Gastrocnemius medialis (tissue), 4 donors: Measurements from ENCODE around the gene KRTAP10-7. TPM values are rescaled to one million over a fixed set of nuclear protein-coding genes. Genes with fewer than 3 reads are reported as not detected.

Experiments used
- ATAC-seq, 2 donors: fragments of 150-250 bp; one replicate each; pipeline ENCODE4 v1.9.1; 2016
- DNase-seq, 2 donors: peaks; one replicate each; pipeline ENCODE4 v3.0.0-alpha.2; 2019
- H3K27ac ChIP-seq, 4 donors: fragments of 200-600 bp; sonication (generic); 1 replicate in 1 of 4; 2 replicates in 3 of 4; pipeline ENCODE4 v1.5.1; 2016 to 2018; ENCODE audit warnings: mild to moderate bottlenecking in 2 of 4, moderate library complexity in 1 of 4
- H3K27me3 ChIP-seq, 3 donors: fragments of 200-600 bp; sonication (generic) in 2 of 3; 1 replicate in 1 of 3; 2 replicates in 2 of 3; pipeline versions ENCODE4 v1.5.1 to v1.6.0; 2016 to 2019; ENCODE audit warnings: mild to moderate bottlenecking in 1 of 3, moderate library complexity in 1 of 3
- H3K36me3 ChIP-seq, 2 donors: fragments of 200-600 bp; sonication (generic) in 1 of 2; one replicate each; pipeline ENCODE4 v1.5.1; 2017 to 2018
- H3K4me1 ChIP-seq, 2 donors: fragments of 200-600 bp; sonication (generic) in 1 of 2; one replicate each; pipeline ENCODE4 v1.5.1; 2016 to 2017; ENCODE audit warnings: mild to moderate bottlenecking in 2 of 2
- H3K4me3 ChIP-seq, 4 donors: fragments of 200-600 bp; sonication (generic) in 3 of 4; 1 replicate in 1 of 4; 2 replicates in 3 of 4; pipeline ENCODE4 v1.5.1; 2016 to 2019; ENCODE audit warnings: mild to moderate bottlenecking in 2 of 4
- H3K9me3 ChIP-seq, 3 donors: fragments of 200-600 bp; sonication (generic) in 2 of 3; 1 replicate in 1 of 3; 2 replicates in 2 of 3; pipeline ENCODE4 v1.5.1; 2016 to 2019
- CTCF ChIP-seq, 5 experiments: fragments of 450-650 bp in 3 of 5; fragments of 200-600 bp in 2 of 5; sonication (generic) in 2 of 5; IDR thresholded peaks in 4 of 5; conservative IDR thresholded peaks in 1 of 5; 1 replicate in 4 of 5; 2 replicates in 1 of 5; pipeline ENCODE4 v1.5.1; 2016 to 2019; ENCODE audit warnings: antibody characterized with exemption in 5 of 5, mild to moderate bottlenecking in 3 of 5, moderate library complexity in 3 of 5
- POLR2A ChIP-seq, 2 donors: fragments of 450-650 bp; IDR thresholded peaks; one replicate each; pipeline ENCODE4 v1.6.1; 2017; ENCODE audit warnings: antibody characterized with exemption in 2 of 2, mild to moderate bottlenecking in 2 of 2, moderate library complexity in 2 of 2
- in situ Hi-C, 4 donors: fragments of 200-750 bp; cut with MboI; loops; one replicate each; pipeline versions ENCODE4 v1.15.0 to v1.8.0; 2017; ENCODE audit warnings: low sequenced_read_pairs in 4 of 4
- intact Hi-C: fragments of 100-400 bp; cut with DNase I; formaldehyde crosslinking; loops from one replicate; pipeline ENCODE4 v1.15.1; 2023; ENCODE audit warnings: low total_unique reads
- total RNA-seq, 4 donors: library from RNA; depleted of rRNA; stranded (reverse); fragments of >200 nt; gene quantifications; one replicate each; pipeline versions ENCODE4 v1.1.0 to v1.2.3, GENCODE V29; 2016

KRTAP10-7 gene
- total RNA-seq, 4 donors from 2014 or later: not detected

GRCh38 chr21:44574457-44575306 is 25.7 kb upstream of the KRTAP10-7 start:
- peaks cover 0 to 18% (median 2%) of the 10 kb centered on the region in 3 donors for H3K27me3 ChIP-seq
- no peak overlapping the region for H3K4me3 ChIP-seq
- no peaks in the 10 kb centered on the region for H3K4me1 ChIP-seq
- in situ Hi-C loops (no loop called here), intact Hi-C loops (no loop called here)
- ATAC-seq (no peak), DNase-seq (no peak)
- no peaks in the 10 kb centered on the region for H3K36me3 ChIP-seq
- no peak overlapping the region for H3K27ac ChIP-seq
- no peaks in the 10 kb centered on the region for H3K9me3 ChIP-seq
- TF ChIP-seq POLR2A (IDR thresholded peaks at IDR 0.05): no peak

- Histone ChIP-seq H3K27me3 (peaks cover 0 to 20% (median 2%) of the 10 kb centered on the region in 3 donors), H3K4me1 (no peaks in the 10 kb centered on the region), H3K36me3 (no peaks in the 10 kb centered on the region), H3K27ac (no peak overlapping the region), H3K9me3 (no peaks in the 10 kb centered on the region), H3K4me3 (no peak overlapping the region)
- DNase-seq (no peak), ATAC-seq (no peak)
- no peak for TF ChIP-seq CTCF (IDR thresholded peaks at IDR 0.05 in 4 of 5, conservative IDR thresholded peaks at IDR 0.05 in 1 of 5)
- no peak for TF ChIP-seq POLR2A (IDR thresholded peaks at IDR 0.05)
- in situ Hi-C loops: no loop called here
- intact Hi-C loops: no loop called here
Measured at GRCh38 chr21:44575307-44576024, 24.9 kb upstream of the KRTAP10-7 start.

GRCh38 chr21:44576025-44576420 is 24.4 kb upstream of the KRTAP10-7 start:
- DNase-seq (no peak), ATAC-seq (no peak)
- TF ChIP-seq CTCF (IDR thresholded peaks at IDR 0.05 in 4 of 5, conservative IDR thresholded peaks at IDR 0.05 in 1 of 5) (no peak), POLR2A (IDR thresholded peaks at IDR 0.05) (no peak)
- Histone ChIP-seq H3K36me3 (no peaks in the 10 kb centered on the region), H3K27ac (no peak overlapping the region), H3K4me1 (no peaks in the 10 kb centered on the region), H3K9me3 (peaks cover 0 to 1% (median 0%) of the 10 kb centered on the region in 3 donors), H3K27me3 (peaks cover 0 to 26% (median 2%) of the 10 kb centered on the region in 3 donors), H3K4me3 (no peak overlapping the region)
- intact Hi-C loops (no loop called here), in situ Hi-C loops (no loop called here)

- intact Hi-C loops: no loop called here
- ATAC-seq (no peak), DNase-seq (no peak)
- no peak overlapping the region for H3K4me3 ChIP-seq
- peaks cover 0 to 12% (median 0%) of the 10 kb centered on the region in 3 donors for H3K9me3 ChIP-seq
- no peak overlapping the region for H3K27ac ChIP-seq
- in situ Hi-C loops: no loop called here
- TF ChIP-seq CTCF (IDR thresholded peaks at IDR 0.05 in 4 of 5, conservative IDR thresholded peaks at IDR 0.05 in 1 of 5) (no peak), POLR2A (IDR thresholded peaks at IDR 0.05) (no peak)
- H3K4me1 ChIP-seq: no peaks in the 10 kb centered on the region
- no peaks in the 10 kb centered on the region for H3K36me3 ChIP-seq
- H3K27me3 ChIP-seq: peaks cover 0 to 19% (median 5%) of the 10 kb centered on the region in 3 donors
Measured at GRCh38 chr21:44578371-44579055, 21.9 kb upstream of the KRTAP10-7 start.
